Adrenal gland (tissue), 5 donors: ENCODE results near the gene TECPR1.

Experiments used
- POLR2A ChIP-seq, 2 donors: fragments of 450-650 bp; IDR thresholded peaks; one replicate each; pipeline ENCODE4 v1.6.1; 2017; ENCODE audit warnings: antibody characterized with exemption in 2 of 2, mild to moderate bottlenecking in 2 of 2, moderate library complexity in 1 of 2
- TF ChIP-seq, protein P1 (sequence below), 6 experiments: fragments of 450-650 bp in 4 of 6; fragments of 200-600 bp in 2 of 6; sonication (generic) in 1 of 6; IDR thresholded peaks; 1 replicate in 5 of 6; 2 replicates in 1 of 6; pipeline versions ENCODE4 v1.5.1 to v1.8.0; 2016 to 2021; ENCODE audit warnings: antibody characterized with exemption in 6 of 6, mild to moderate bottlenecking in 2 of 6, moderate library complexity in 1 of 6
- donor health status: DM: no; HTN: no; CAD: no.

DNA sequence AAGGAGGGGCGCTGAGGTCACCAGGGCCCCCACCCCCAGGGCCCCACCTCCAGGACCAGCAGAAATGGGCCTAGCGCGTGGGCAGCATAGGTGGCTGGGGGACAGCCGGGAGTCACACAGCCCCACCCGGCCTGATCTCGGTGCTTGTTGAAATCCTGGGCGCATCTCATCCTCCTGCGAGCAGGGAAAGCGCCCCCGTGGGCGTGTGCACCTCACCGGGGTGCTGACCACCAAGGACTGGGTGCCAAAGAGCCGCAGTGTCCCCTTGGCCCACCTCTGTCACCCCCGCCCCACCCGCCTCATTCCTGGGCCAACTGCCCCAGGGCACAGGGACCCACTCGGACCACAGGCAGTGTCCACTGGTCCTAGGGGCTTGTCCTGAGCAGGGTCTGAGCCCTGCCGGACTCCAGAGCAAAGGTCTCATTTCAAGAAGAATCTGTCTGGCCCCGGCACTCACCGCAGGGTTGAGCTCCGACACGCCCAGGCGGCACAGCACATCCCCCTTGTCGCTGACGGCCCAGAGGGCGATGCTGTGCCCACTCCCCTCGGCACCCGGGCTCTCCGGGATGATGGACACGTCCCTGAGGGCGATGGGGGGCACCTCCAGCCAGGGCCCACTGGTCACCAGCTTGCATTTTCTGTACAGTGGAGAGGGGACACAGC, 29.4 kb downstream of the TECPR1 start:
- TF ChIP-seq, protein P1, sequence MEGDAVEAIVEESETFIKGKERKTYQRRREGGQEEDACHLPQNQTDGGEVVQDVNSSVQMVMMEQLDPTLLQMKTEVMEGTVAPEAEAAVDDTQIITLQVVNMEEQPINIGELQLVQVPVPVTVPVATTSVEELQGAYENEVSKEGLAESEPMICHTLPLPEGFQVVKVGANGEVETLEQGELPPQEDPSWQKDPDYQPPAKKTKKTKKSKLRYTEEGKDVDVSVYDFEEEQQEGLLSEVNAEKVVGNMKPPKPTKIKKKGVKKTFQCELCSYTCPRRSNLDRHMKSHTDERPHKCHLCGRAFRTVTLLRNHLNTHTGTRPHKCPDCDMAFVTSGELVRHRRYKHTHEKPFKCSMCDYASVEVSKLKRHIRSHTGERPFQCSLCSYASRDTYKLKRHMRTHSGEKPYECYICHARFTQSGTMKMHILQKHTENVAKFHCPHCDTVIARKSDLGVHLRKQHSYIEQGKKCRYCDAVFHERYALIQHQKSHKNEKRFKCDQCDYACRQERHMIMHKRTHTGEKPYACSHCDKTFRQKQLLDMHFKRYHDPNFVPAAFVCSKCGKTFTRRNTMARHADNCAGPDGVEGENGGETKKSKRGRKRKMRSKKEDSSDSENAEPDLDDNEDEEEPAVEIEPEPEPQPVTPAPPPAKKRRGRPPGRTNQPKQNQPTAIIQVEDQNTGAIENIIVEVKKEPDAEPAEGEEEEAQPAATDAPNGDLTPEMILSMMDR (IDR thresholded peaks at IDR 0.05) = no peak
- no peak for TF ChIP-seq POLR2A (IDR thresholded peaks at IDR 0.05)
